ENCODE data around the gene SLC49A3. TPM values are rescaled to one million over a fixed set of nuclear protein-coding genes. Genes with fewer than 3 reads are reported as not detected.

Gene SLC49A3
- total RNA-seq, 1 donor from 2014 or later = 6.2 TPM

DNA sequence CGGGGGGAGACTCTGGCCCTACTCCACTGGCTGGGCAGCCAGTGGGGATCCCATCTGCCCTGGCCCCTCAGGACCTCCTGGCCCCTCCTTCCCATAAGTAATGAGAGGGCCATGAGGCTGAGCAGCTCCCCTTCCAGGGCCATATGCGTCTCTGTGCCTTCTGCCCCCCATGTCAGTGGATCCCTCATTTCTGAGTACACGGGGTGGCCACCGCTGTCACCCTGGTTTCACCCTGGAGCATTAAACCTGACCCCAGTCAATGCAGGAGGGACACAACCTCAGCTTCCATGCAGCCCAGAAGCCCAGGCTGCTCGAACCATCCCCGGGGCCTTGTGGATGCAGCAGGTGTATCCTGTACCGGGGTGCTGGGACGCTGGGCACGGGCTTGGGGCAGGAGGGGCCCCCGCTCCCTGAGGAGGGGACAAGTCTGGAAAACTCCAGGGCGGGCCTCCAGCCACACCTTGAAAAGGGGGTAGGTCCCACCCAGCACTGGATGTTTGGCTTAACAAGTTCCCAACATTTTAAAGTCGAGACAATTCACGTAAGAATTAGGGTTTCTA is 39.1 kb downstream of the SLC49A3 start:
- Histone ChIP-seq H3K4me1 (ENCODE audit: insufficient read depth, low read length) (no peaks in the 10 kb centered on the region), H3K9me3 (ENCODE audit: insufficient read depth, low read depth, low read length) (no peaks in the 10 kb centered on the region), H4K20me1 (ENCODE audit: insufficient read depth, low read length) (no peaks in the 10 kb centered on the region), H2AFZ (ENCODE audit: low read depth, low read length) (no peak overlapping the region), H3K27ac (ENCODE audit: low read depth, low read length) (no peak overlapping the region), H3K4me3 (ENCODE audit: insufficient read depth, low read depth, low read length) (no peak overlapping the region), H3K27me3 (ENCODE audit: insufficient read depth, low read length) (peaks cover 4% of the 10 kb centered on the region), H3K4me2 (ENCODE audit: low read length) (no peak overlapping the region), H3K9ac (ENCODE audit: low read length) (no peak overlapping the region), H3K36me3 (ENCODE audit: insufficient read depth, low read length) (no peaks in the 10 kb centered on the region), H3K79me2 (ENCODE audit: insufficient read depth, low read length) (no peaks in the 10 kb centered on the region)
- Mint-ChIP-seq H3K4me3 (ENCODE audit: unreplicated experiment) (no peak overlapping the region), H3K4me1 (ENCODE audit: low read depth, unreplicated experiment) (no peaks in the 10 kb centered on the region), H3K27ac (ENCODE audit: unreplicated experiment) (no peak overlapping the region), H3K36me3 (ENCODE audit: low read depth, unreplicated experiment) (peaks cover 2% of the 10 kb centered on the region), H3K27me3 (ENCODE audit: low read depth, unreplicated experiment) (peaks cover 19% of the 10 kb centered on the region), H3K9me3 (ENCODE audit: unreplicated experiment) (peaks cover 3% of the 10 kb centered on the region)
- FAIRE-seq = no peak
- DNase-seq (ENCODE audit: low read depth) = no peak
- TF ChIP-seq, protein P1, sequence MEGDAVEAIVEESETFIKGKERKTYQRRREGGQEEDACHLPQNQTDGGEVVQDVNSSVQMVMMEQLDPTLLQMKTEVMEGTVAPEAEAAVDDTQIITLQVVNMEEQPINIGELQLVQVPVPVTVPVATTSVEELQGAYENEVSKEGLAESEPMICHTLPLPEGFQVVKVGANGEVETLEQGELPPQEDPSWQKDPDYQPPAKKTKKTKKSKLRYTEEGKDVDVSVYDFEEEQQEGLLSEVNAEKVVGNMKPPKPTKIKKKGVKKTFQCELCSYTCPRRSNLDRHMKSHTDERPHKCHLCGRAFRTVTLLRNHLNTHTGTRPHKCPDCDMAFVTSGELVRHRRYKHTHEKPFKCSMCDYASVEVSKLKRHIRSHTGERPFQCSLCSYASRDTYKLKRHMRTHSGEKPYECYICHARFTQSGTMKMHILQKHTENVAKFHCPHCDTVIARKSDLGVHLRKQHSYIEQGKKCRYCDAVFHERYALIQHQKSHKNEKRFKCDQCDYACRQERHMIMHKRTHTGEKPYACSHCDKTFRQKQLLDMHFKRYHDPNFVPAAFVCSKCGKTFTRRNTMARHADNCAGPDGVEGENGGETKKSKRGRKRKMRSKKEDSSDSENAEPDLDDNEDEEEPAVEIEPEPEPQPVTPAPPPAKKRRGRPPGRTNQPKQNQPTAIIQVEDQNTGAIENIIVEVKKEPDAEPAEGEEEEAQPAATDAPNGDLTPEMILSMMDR (IDR thresholded peaks at IDR 0.05; ENCODE audit: insufficient read depth, low read depth, low read length) = no peak
- TF ChIP-seq EZH2 (IDR thresholded peaks at IDR 0.05; ENCODE audit: insufficient read depth, low read length) = no peak

DNA sequence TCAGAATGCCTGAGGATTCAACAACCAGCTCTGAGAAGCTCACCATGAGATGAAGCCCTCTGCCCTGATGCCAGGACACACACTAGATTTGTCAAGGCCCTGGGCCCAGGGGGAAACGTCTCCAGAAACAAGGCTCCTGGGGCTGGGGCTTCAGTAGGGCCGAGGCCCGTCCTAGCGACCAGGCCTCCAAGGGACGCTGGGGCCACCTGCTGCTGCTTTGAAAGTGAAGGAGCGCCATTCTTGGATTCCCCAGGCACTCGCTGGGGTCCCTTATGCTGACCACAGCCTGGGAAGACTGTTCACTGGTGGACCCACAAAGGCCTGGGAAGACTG is 39.7 kb downstream of the SLC49A3 start:
- Histone ChIP-seq H4K20me1 (ENCODE audit: insufficient read depth, low read length) (no peaks in the 10 kb centered on the region), H3K9me3 (ENCODE audit: insufficient read depth, low read depth, low read length) (no peaks in the 10 kb centered on the region), H2AFZ (ENCODE audit: low read depth, low read length) (no peak overlapping the region), H3K9ac (ENCODE audit: low read length) (no peak overlapping the region), H3K27ac (ENCODE audit: low read depth, low read length) (no peak overlapping the region), H3K4me3 (ENCODE audit: insufficient read depth, low read depth, low read length) (no peak overlapping the region), H3K36me3 (ENCODE audit: insufficient read depth, low read length) (no peaks in the 10 kb centered on the region), H3K27me3 (ENCODE audit: insufficient read depth, low read length) (peaks cover 4% of the 10 kb centered on the region), H3K79me2 (ENCODE audit: insufficient read depth, low read length) (no peaks in the 10 kb centered on the region), H3K4me1 (ENCODE audit: insufficient read depth, low read length) (no peaks in the 10 kb centered on the region), H3K4me2 (ENCODE audit: low read length) (no peak overlapping the region)
- Mint-ChIP-seq H3K27ac (ENCODE audit: unreplicated experiment) (no peak overlapping the region), H3K36me3 (ENCODE audit: low read depth, unreplicated experiment) (peaks cover 2% of the 10 kb centered on the region), H3K27me3 (ENCODE audit: low read depth, unreplicated experiment) (peaks cover 19% of the 10 kb centered on the region), H3K4me3 (ENCODE audit: unreplicated experiment) (no peak overlapping the region), H3K4me1 (ENCODE audit: low read depth, unreplicated experiment) (no peaks in the 10 kb centered on the region), H3K9me3 (ENCODE audit: unreplicated experiment) (peaks cover 3% of the 10 kb centered on the region)
- no peak for DNase-seq (ENCODE audit: low read depth)
- TF ChIP-seq EZH2 (IDR thresholded peaks at IDR 0.05; ENCODE audit: insufficient read depth, low read length) = no peak
- TF ChIP-seq, protein P1 (IDR thresholded peaks at IDR 0.05; ENCODE audit: insufficient read depth, low read depth, low read length) = no peak
- no peak for FAIRE-seq

DNA sequence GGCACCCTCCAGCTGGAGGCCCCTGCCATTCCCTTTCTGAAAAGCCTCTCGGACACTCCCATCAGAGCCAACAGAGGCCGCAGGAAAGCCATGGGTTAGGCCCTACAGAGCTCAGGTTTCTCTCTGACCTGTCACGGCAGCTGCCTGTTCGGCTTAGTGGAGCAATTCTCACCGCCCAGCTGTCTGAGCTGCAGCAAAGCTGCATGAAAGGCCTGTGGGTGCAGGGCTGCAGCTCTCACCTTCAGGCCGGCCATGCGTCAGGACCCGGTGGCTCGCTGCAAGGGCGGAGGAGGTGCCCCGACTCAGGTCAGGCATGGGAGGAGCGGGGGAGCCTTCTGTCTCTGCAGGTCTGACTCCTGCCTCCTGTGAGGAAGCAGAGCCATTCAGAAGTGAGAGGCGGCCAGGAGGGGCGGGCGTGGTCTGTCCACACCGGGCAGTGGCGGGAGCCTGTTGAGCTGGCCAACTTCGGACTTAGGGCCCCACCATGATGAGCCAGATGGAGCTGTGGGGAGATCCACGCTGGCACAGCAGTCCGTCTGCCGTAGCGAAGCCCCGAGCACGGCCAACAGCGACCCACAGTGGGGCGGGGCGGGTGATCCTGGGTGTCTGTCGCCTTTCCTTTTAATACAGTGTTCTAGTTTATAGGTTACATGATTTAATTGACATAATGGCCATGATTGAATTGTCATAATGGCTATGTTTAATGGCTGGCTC is 40.2 kb downstream of the SLC49A3 start:
- Mint-ChIP-seq H3K9me3 (ENCODE audit: unreplicated experiment) (peaks cover 3% of the 10 kb centered on the region), H3K4me3 (ENCODE audit: unreplicated experiment) (no peak overlapping the region), H3K27me3 (ENCODE audit: low read depth, unreplicated experiment) (peaks cover 19% of the 10 kb centered on the region), H3K4me1 (ENCODE audit: low read depth, unreplicated experiment) (no peaks in the 10 kb centered on the region), H3K27ac (ENCODE audit: unreplicated experiment) (no peak overlapping the region), H3K36me3 (ENCODE audit: low read depth, unreplicated experiment) (peaks cover 2% of the 10 kb centered on the region)
- peaks cover 4% of the 10 kb centered on the region for H3K27me3 ChIP-seq (ENCODE audit: insufficient read depth, low read length)
- no peak overlapping the region for H3K4me3 ChIP-seq (ENCODE audit: insufficient read depth, low read depth, low read length)
- H3K4me2 ChIP-seq (ENCODE audit: low read length) = no peak overlapping the region
- H3K27ac ChIP-seq (ENCODE audit: low read depth, low read length) = no peak overlapping the region
- no peak overlapping the region for H3K9ac ChIP-seq (ENCODE audit: low read length)
- DNase-seq (ENCODE audit: low read depth) (no peak), FAIRE-seq (no peak)
- no peak for TF ChIP-seq EZH2 (IDR thresholded peaks at IDR 0.05; ENCODE audit: insufficient read depth, low read length)
- TF ChIP-seq, protein P1 (IDR thresholded peaks at IDR 0.05; ENCODE audit: insufficient read depth, low read depth, low read length) = no peak
- H2AFZ ChIP-seq (ENCODE audit: low read depth, low read length) = no peak overlapping the region
- no peaks in the 10 kb centered on the region for H3K36me3 ChIP-seq (ENCODE audit: insufficient read depth, low read length)
- no peaks in the 10 kb centered on the region for H4K20me1 ChIP-seq (ENCODE audit: insufficient read depth, low read length)
- no peaks in the 10 kb centered on the region for H3K9me3 ChIP-seq (ENCODE audit: insufficient read depth, low read depth, low read length)
- no peaks in the 10 kb centered on the region for H3K79me2 ChIP-seq (ENCODE audit: insufficient read depth, low read length)
- no peaks in the 10 kb centered on the region for H3K4me1 ChIP-seq (ENCODE audit: insufficient read depth, low read length)
